Renal pelvis (tissue), 4 donors: Measurements from ENCODE around the gene STAT6. TPM values are rescaled to one million over a fixed set of nuclear protein-coding genes. Genes with fewer than 3 reads are reported as not detected.
"Not testable (repeated sequence)": the region's sequence is repeated elsewhere in the genome, so short reads cannot be mapped to it uniquely, and the experiment has no call there.

Experiments used
- DNase-seq: peaks from one replicate; pipeline ENCODE4 v3.0.0-alpha.2; 2013
- polyA plus RNA-seq, 3 donors: library from polyadenylated mRNA; unstranded; fragments of 120-200 nt; gene quantifications; one replicate each; pipeline ENCODE4 v1.2.1, GENCODE V29; 2013; ENCODE audit not compliant: insufficient read length in 3 of 3

STAT6 gene
- polyA plus RNA-seq, 3 donors = 98.8 to 134 (median 127) TPM

GRCh38 chr12:57129321-57129842, 18.2 kb upstream of the STAT6 start:
- no peak for DNase-seq

GRCh38 chr12:57128519-57129247, 17.5 kb upstream of the STAT6 start:
- DNase-seq = no peak

GRCh38 chr12:57127726-57128518, 16.8 kb upstream of the STAT6 start, which contains the start of gene LRP1:
TSS of gene LRP1 (plus strand) at chr12:57128483. CDS start at chr12:57128965, 482 bp downstream.
- peak; percentile 85 for DNase-seq

- peak; percentile 51 for DNase-seq
Observed at GRCh38 chr12:57127101-57127725, 16.1 kb upstream of the STAT6 start.

- DNase-seq = no peak
Observed at GRCh38 chr12:57126561-57126960, 15.4 kb upstream of the STAT6 start.

- DNase-seq = no peak
Observed at GRCh38 chr12:57126061-57126460, 14.9 kb upstream of the STAT6 start.

- peak; percentile 68 for DNase-seq
Observed at GRCh38 chr12:57124261-57124877, 13.2 kb upstream of the STAT6 start.

- DNase-seq = no peak
Observed at GRCh38 chr12:57123813-57124212, 12.7 kb upstream of the STAT6 start.

GRCh38 chr12:57120718-57121117, 9.6 kb upstream of the STAT6 start:
- not testable (repeated sequence) for DNase-seq

GRCh38 chr12:57119294-57120085, 8.3 kb upstream of the STAT6 start:
- DNase-seq = no peak

GRCh38 chr12:57118711-57119271, 7.6 kb upstream of the STAT6 start:
- DNase-seq = no peak

- no peak for DNase-seq
Observed at GRCh38 chr12:57116580-57117281, 5.6 kb upstream of the STAT6 start.

- no peak for DNase-seq
Observed at GRCh38 chr12:57112492-57113294, 1.5 kb upstream of the STAT6 start.

- DNase-seq = no peak
Observed at GRCh38 chr12:57110104-57111030, 795 bp downstream of the STAT6 start.

GRCh38 chr12:57109207-57110103, 1.7 kb downstream of the STAT6 start:
- no peak for DNase-seq

GRCh38 chr12:57107456-57108155, 3.6 kb downstream of the STAT6 start:
- DNase-seq = no peak
